LNCAP (cell line): ENCODE measurements around the gene MUL1.

Experiments
- TF ChIP-seq, protein P1 (sequence below): fragments of 450-650 bp; IDR thresholded peaks from 2 replicates; pipeline ENCODE4 v1.5.1; 2017; ENCODE audit warnings: mild to moderate bottlenecking

The MUL1 gene

DNA sequence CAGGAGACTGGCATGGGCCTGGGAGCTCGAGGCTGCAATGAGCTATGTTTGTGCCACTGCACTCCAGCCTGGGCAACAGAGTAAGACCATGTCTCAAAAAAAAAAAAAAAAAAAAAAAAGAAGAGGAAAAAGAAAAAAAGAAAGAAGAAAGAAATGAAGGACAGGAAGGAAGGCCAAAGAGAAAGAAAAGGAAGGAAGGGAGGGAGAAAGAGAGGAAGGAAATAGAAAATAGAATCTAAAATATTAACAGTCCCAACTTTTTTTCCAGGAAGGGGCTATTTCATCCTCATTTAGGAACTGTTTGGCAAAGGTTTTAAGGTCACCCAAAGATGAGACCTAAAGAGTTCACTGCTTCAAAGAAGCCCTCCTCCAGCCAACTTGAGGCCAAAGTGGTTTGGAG is 2.5 kb downstream of the MUL1 start:
- TF ChIP-seq, protein P1, sequence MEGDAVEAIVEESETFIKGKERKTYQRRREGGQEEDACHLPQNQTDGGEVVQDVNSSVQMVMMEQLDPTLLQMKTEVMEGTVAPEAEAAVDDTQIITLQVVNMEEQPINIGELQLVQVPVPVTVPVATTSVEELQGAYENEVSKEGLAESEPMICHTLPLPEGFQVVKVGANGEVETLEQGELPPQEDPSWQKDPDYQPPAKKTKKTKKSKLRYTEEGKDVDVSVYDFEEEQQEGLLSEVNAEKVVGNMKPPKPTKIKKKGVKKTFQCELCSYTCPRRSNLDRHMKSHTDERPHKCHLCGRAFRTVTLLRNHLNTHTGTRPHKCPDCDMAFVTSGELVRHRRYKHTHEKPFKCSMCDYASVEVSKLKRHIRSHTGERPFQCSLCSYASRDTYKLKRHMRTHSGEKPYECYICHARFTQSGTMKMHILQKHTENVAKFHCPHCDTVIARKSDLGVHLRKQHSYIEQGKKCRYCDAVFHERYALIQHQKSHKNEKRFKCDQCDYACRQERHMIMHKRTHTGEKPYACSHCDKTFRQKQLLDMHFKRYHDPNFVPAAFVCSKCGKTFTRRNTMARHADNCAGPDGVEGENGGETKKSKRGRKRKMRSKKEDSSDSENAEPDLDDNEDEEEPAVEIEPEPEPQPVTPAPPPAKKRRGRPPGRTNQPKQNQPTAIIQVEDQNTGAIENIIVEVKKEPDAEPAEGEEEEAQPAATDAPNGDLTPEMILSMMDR = no peak

DNA sequence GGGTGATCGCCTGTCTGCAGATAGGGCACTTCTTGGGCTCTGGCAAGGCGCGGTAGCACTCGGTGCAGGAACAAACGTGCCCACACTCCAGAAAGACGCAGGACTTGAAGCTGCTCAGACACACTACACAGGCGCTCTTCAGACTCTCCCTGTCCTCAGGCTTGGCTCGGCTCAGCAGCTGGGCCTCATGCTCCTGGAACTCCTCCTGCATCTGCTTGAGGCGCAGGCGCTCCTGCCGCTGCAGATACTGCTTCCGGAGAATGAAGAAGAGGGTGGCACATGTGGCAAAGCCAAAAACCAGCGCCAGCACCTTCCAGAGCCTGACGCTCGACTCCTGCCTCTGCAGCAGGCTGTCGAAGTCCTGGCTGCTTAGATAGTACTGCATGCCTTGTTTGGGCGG is 7.2 kb downstream of the MUL1 start:
- TF ChIP-seq, protein P1 = no peak

DNA sequence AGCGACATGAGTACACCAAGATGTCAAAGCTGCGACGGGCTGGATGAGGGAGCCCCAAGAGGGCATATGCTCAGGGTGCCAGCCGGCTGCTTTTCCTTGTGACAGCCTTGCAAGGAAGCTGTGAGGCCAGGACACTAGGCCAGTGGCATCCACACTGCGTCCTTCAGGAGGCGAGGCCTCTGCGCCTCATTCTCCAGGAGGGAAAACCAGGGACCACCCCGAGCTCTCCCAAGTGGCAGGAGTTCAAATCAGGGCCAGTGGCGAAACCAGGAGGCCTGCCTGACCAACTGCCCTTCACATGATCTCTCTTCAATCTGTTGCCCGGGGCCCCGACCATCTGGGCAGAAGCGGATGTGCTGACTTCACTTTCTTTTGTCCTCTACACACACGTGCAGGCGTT is 8.2 kb downstream of the MUL1 start:
- TF ChIP-seq, protein P1 = no peak

DNA sequence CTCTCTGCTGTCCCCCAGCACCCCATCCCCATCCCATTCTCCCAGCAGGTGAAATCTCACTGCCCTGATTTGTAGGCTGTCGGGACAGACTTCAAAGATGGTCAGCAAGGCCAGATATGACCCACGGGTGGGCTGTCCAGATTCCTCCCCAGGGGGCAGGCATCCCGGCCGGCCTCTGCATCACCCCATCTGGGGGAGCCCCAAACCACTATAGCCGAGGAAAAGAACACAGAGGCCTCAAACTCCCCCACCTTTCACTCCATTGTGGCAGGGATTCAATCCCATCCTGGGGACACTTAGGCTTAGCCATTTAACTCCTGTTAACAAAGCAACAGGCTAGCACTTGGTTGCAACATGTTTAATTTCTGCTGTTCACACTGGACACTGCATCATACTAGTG is 8.8 kb downstream of the MUL1 start:
- TF ChIP-seq, protein P1 = no peak

DNA sequence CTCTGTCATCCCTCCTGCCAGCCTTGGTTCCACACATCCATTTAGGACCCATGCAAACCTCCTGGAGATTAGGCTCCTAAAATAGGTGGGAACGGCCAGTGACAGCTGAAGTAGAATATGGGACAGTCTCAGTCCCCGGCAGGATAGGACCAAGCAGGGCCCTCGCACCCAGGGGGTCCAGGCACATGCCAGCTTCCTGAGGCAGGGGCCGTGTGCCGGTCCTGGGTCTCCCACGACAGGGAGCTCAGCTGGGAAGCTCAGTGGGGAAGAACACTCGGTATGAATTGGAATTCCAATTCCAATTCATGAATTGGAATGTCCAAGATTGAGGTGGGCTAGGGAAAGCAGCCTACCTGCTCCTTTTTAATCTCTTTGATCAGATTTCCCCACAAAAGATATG is 9.8 kb downstream of the MUL1 start:
- TF ChIP-seq, protein P1 = no peak

DNA sequence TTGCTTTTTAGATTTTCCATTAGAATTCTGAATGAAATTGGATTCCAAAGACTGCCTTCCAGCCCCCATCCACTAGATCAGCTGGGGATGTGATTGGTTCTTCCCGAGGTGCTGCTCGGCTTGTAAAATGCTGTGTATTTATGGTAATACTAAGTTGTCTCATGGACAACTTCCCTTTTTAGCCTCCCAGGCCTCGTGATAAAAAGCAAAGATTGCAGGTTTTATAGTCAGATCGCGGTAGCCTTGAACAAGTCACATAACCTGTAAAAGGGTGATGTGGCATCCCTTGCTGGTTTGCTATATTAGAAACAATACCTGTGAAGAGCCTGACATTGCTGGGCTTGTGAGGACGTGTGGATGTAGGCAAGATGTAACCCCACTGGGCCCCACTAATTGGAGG is 10.4 kb downstream of the MUL1 start:
- TF ChIP-seq, protein P1 = no peak

DNA sequence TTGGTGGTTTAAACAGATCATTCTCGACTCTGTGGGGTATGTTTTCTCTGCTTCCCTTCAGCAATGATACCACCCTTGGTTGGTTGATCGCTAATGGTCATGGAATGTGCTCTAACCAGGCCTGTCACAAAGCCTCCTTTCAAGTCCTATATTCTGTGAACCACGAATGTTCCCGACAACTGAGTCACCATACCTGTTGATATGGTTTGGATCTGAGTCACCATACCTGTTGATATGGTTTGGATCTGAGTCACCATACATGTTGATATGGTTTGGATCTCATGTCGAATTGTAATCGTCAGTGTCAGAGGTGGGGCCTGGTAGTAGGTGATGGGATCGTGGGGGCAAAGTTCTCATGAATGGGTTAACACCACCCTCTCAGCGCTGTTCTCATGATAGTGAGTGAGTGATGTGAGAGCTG is 11.7 kb downstream of the MUL1 start:
- TF ChIP-seq, protein P1 = no peak

DNA sequence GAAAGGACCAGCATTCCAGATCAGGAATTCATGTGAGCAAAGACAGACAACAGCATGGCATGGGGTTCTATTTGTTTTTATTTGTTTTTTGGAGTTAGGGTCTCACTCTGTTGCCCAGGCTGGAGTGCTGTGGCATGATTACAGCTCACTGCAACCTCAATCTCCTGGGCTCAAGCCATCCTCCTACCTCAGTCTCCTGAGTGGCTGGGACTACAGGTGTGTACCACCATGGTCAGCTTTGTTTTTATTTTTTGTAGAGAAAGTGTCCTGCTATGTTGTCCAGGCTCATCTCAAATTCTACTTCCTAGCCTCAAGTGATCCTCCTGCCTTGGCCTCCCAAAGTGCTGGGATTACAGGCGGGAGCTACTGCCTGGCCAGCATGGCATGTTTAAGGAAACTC is 12.3 kb downstream of the MUL1 start:
- TF ChIP-seq, protein P1 = no peak
